DND-41 (cell line): ENCODE data around the gene UBC.
"Not testable (repeated sequence)": the region's sequence is repeated elsewhere in the genome, so short reads cannot be mapped to it uniquely, and the experiment has no call there.

ENCODE experiments used
- ATAC-seq: fragments of 200-7000 bp; cut with Tn5 transposase; 3 replicates; pipeline ENCODE4 v1.9.1; 2021; ENCODE audit warnings: low read depth; ENCODE audit not compliant: insufficient read depth
- DNase-seq: peaks from one replicate; pipeline ENCODE4 v3.0.0-alpha.2; 2020
- H2AFZ ChIP-seq: 2 replicates; pipeline ENCODE4 v1.6.0; 2012; ENCODE audit warnings: low read depth, low read length
- H3K27ac ChIP-seq: 2 replicates; pipeline ENCODE4 v1.5.1; 2012; ENCODE audit warnings: low read length, inconsistent platforms
- H3K27me3 ChIP-seq: fragments of 200-600 bp; sonication (generic); 2 replicates; pipeline ENCODE4 v1.6.0; 2012; ENCODE audit warnings: low read length, mild to moderate bottlenecking, inconsistent platforms; ENCODE audit not compliant: insufficient read depth, poor library complexity
- H3K36me3 ChIP-seq: 2 replicates; pipeline ENCODE4 v1.5.1; 2012; ENCODE audit warnings: low read length, inconsistent platforms; ENCODE audit not compliant: insufficient read depth
- H3K4me1 ChIP-seq: 2 replicates; pipeline ENCODE4 v1.5.1; 2012; ENCODE audit warnings: mild to moderate bottlenecking, low read length; ENCODE audit not compliant: insufficient read depth
- H3K4me2 ChIP-seq: 2 replicates; pipeline ENCODE4 v1.6.0; 2012; ENCODE audit warnings: mild to moderate bottlenecking, moderate library complexity, low read length, inconsistent platforms; ENCODE audit not compliant: insufficient read depth
- H3K4me3 ChIP-seq, 2 experiments: fragments of 200-600 bp in 1 of 2; shearing (Covaris generic) in 1 of 2; 2 replicates each; pipeline ENCODE4 v1.5.1; 2012 to 2016; ENCODE audit warnings: inconsistent platforms in 2 of 2, low read length in 2 of 2, mild to moderate bottlenecking in 2 of 2, low read depth in 1 of 2, moderate library complexity in 1 of 2
- H3K79me2 ChIP-seq: 2 replicates; pipeline ENCODE4 v1.6.0; 2012; ENCODE audit warnings: low read length, inconsistent platforms; ENCODE audit not compliant: insufficient read depth
- H3K9ac ChIP-seq: 2 replicates; pipeline ENCODE4 v1.6.0; 2012; ENCODE audit warnings: low read depth, mild to moderate bottlenecking, inconsistent platforms, low read length, moderate library complexity
- H3K9me3 ChIP-seq: 2 replicates; pipeline ENCODE4 v1.5.1; 2012; ENCODE audit warnings: low read length, moderate library complexity, mild to moderate bottlenecking, inconsistent platforms; ENCODE audit not compliant: insufficient read depth, severe bottlenecking
- H4K20me1 ChIP-seq: 2 replicates; pipeline ENCODE4 v1.6.0; 2012; ENCODE audit warnings: low read length; ENCODE audit not compliant: insufficient read depth
- EZH2 ChIP-seq: IDR thresholded peaks from 3 replicates; pipeline ENCODE4 v1.6.1; 2012; ENCODE audit warnings: borderline replicate concordance, low read depth, mild to moderate bottlenecking, moderate library complexity, low read length, inconsistent platforms; ENCODE audit not compliant: severe bottlenecking
- TF ChIP-seq, protein P1 (sequence below): IDR thresholded peaks from 2 replicates; pipeline ENCODE4 v1.5.1; 2012; ENCODE audit warnings: borderline replicate concordance, low read length, moderate library complexity, mild to moderate bottlenecking; ENCODE audit not compliant: poor library complexity, severe bottlenecking; ENCODE audit errors: extremely low read depth

The UBC gene

DNA sequence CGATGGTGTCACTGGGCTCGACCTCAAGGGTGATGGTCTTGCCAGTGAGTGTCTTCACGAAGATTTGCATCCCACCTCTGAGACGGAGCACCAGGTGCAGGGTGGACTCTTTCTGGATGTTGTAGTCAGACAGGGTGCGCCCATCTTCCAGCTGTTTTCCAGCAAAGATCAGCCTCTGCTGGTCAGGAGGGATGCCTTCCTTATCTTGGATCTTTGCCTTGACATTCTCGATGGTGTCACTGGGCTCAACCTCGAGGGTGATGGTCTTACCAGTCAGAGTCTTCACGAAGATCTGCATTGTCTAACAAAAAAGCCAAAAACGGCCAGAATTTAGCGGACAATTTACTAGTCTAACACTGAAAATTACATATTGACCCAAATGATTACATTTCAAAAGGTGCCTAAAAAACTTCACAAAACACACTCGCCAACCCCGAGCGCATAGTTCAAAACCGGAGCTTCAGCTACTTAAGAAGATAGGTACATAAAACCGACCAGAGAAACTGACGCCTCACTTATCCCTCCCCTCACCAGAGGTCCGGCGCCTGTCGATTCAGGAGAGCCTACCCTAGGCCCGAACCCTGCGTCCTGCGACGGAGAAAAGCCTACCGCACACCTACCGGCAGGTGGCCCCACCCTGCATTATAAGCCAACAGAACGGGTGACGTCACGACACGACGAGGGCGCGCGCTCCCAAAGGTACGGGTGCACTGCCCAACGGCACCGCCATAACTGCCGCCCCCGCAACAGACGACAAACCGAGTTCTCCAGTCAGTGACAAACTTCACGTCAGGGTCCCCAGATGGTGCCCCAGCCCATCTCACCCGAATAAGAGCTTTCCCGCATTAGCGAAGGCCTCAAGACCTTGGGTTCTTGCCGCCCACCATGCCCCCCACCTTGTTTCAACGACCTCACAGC, 717 bp downstream of the UBC start:
- no peaks in the 10 kb centered on the region for H3K9me3 ChIP-seq
- peaks cover 50% of the 10 kb centered on the region for H3K4me1 ChIP-seq
- H3K79me2 ChIP-seq, result peaks cover 48% of the 10 kb centered on the region
- DNase-seq, result peak; percentile 82
- peak overlapping the region; percentile 100 for H3K27ac ChIP-seq
- H3K4me2 ChIP-seq, result peak overlapping the region; percentile 82
- TF ChIP-seq EZH2, result no peak
- TF ChIP-seq, protein P1, sequence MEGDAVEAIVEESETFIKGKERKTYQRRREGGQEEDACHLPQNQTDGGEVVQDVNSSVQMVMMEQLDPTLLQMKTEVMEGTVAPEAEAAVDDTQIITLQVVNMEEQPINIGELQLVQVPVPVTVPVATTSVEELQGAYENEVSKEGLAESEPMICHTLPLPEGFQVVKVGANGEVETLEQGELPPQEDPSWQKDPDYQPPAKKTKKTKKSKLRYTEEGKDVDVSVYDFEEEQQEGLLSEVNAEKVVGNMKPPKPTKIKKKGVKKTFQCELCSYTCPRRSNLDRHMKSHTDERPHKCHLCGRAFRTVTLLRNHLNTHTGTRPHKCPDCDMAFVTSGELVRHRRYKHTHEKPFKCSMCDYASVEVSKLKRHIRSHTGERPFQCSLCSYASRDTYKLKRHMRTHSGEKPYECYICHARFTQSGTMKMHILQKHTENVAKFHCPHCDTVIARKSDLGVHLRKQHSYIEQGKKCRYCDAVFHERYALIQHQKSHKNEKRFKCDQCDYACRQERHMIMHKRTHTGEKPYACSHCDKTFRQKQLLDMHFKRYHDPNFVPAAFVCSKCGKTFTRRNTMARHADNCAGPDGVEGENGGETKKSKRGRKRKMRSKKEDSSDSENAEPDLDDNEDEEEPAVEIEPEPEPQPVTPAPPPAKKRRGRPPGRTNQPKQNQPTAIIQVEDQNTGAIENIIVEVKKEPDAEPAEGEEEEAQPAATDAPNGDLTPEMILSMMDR, result peak; percentile 71
- ATAC-seq, result peak; percentile 8; the same call in 1 of the 3 replicates
- H3K9ac ChIP-seq, result peak overlapping the region; percentile 80
- H3K36me3 ChIP-seq, result peaks cover 35% of the 10 kb centered on the region
- H4K20me1 ChIP-seq, result peaks cover 43% of the 10 kb centered on the region
- H3K27me3 ChIP-seq, result no peaks in the 10 kb centered on the region
- no peak overlapping the region for H2AFZ ChIP-seq
- H3K4me3 ChIP-seq, result peak overlapping the region; percentile 73 to 94

DNA sequence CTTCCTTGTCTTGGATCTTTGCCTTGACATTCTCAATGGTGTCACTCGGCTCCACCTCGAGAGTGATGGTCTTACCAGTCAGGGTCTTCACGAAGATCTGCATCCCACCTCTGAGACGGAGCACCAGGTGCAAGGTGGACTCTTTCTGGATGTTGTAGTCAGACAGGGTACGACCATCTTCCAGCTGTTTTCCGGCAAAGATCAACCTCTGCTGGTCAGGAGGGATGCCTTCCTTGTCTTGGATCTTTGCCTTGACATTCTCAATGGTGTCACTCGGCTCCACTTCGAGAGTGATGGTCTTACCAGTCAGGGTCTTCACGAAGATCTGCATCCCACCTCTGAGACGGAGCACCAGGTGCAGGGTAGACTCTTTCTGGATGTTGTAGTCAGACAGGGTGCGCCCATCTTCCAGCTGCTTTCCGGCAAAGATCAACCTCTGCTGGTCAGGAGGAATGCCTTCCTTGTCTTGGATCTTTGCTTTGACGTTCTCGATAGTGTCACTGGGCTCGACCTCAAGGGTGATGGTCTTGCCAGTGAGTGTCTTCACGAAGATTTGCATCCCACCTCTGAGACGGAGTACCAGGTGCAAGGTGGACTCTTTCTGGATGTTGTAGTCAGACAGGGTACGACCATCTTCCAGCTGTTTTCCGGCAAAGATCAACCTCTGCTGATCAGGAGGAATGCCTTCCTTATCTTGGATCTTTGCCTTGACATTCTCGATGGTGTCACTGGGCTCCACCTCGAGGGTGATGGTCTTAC, 1.7 kb downstream of the UBC start:
- not testable (repeated sequence) for H3K9me3 ChIP-seq, H3K9ac ChIP-seq, H3K27me3 ChIP-seq, ATAC-seq, H2AFZ ChIP-seq, DNase-seq, H3K27ac ChIP-seq
- Histone ChIP-seq H3K4me3 (peak overlapping the region in 1 of 2 experiments; percentile 73; a peak in 1 of 4 replicates), H3K79me2 (peaks cover 44% of the 10 kb centered on the region), H4K20me1 (peaks cover 43% of the 10 kb centered on the region), H3K4me1 (peaks cover 40% of the 10 kb centered on the region), H3K36me3 (peaks cover 35% of the 10 kb centered on the region), H3K4me2 (peak overlapping the region; percentile 82)

DNA sequence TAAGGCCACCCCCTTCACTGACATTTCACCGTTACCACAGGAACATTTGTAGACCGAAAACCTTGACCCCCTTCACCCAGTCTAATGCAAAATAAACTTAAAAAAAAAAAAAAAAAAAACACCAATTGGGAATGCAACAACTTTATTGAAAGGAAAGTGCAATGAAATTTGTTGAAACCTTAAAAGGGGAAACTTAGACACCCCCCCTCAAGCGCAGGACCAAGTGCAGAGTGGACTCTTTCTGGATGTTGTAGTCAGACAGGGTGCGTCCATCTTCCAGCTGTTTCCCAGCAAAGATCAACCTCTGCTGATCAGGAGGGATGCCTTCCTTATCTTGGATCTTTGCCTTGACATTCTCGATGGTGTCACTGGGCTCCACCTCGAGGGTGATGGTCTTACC, 2.9 kb downstream of the UBC start:
- not testable (repeated sequence) for H3K27me3 ChIP-seq, H3K27ac ChIP-seq, DNase-seq, H3K9ac ChIP-seq, H3K9me3 ChIP-seq, H3K4me3 ChIP-seq, H2AFZ ChIP-seq, ATAC-seq
- peaks cover 43% of the 10 kb centered on the region for H4K20me1 ChIP-seq
- peaks cover 35% of the 10 kb centered on the region for H3K4me1 ChIP-seq
- peak overlapping the region; percentile 37 for H3K4me2 ChIP-seq
- H3K79me2 ChIP-seq, result peaks cover 44% of the 10 kb centered on the region
- peaks cover 35% of the 10 kb centered on the region for H3K36me3 ChIP-seq

- peaks cover 32% of the 10 kb centered on the region for H3K4me1 ChIP-seq
- H3K9ac ChIP-seq, result no peak overlapping the region
- ATAC-seq, result no peak
- peaks cover 35% of the 10 kb centered on the region for H3K36me3 ChIP-seq
- peaks cover 44% of the 10 kb centered on the region for H3K79me2 ChIP-seq
- H2AFZ ChIP-seq, result no peak overlapping the region
- H3K27me3 ChIP-seq, result no peaks in the 10 kb centered on the region
- H3K9me3 ChIP-seq, result no peaks in the 10 kb centered on the region
- no peak overlapping the region for H3K27ac ChIP-seq
- H4K20me1 ChIP-seq, result peaks cover 43% of the 10 kb centered on the region
- no peak for DNase-seq
- TF ChIP-seq EZH2, result no peak
- TF ChIP-seq, protein P1, result no peak
- peak overlapping the region; percentile 37 for H3K4me2 ChIP-seq
- no peak overlapping the region for H3K4me3 ChIP-seq
These were observed 3.6 kb downstream of the UBC start for GRCh38 chr12:124910561-124911478.
